Measurements from ENCODE around the gene BPNT1. TPM values are rescaled to one million over a fixed set of nuclear protein-coding genes. Genes with fewer than 3 reads are reported as not detected.

Gene BPNT1
- total RNA-seq, 1 experiment from 2014 or later = 49.7 TPM

GRCh38 chr1:220032911-220033310 lies 56.7 kb downstream of the BPNT1 start:
- Histone ChIP-seq H3K4me1 (ENCODE audit: insufficient read depth, low read length) (no peaks in the 10 kb centered on the region), H3K9ac (ENCODE audit: low read length) (no peak overlapping the region), H3K9me2 (replicated peaks; ENCODE audit: low read length) (no peaks in the 10 kb centered on the region), H3K4me2 (ENCODE audit: low read length) (no peak overlapping the region), H3K27ac (ENCODE audit: low read length) (no peak overlapping the region), H3K4me3 (ENCODE audit: low read length) (no peak overlapping the region), H3F3A (ENCODE audit: low read length, unreplicated experiment) (no peaks in the 10 kb centered on the region), H4K20me1 (ENCODE audit: low read length) (no peaks in the 10 kb centered on the region), H2AFZ (ENCODE audit: low read length) (no peak overlapping the region), H3K36me3 (ENCODE audit: low read depth, low read length) (peaks cover 56% of the 10 kb centered on the region), H3K79me2 (ENCODE audit: low read length) (peaks cover 36% of the 10 kb centered on the region), H3K27me3 (ENCODE audit: low read length) (no peaks in the 10 kb centered on the region), H3K9me3 (ENCODE audit: low read length) (no peaks in the 10 kb centered on the region)
- CTCF ChIA-PET = no interaction called here
- POLR2A ChIA-PET (ENCODE audit: unreplicated experiment) = no interaction called here
- intact Hi-C loops (cut with micrococcal nuclease) = no loop called here
- ATAC-seq (no peak), DNase-seq (no peak)
- no TSS peak for BruUV-seq (replicated peaks)
- no peak for TF ChIP-seq EZH2phosphoT487 (IDR thresholded peaks at IDR 0.05; ENCODE audit: borderline replicate concordance, low read length)
- no peak for TF ChIP-seq CTCF (conservative IDR thresholded peaks at IDR 0.05; ENCODE audit: low read depth, low read length)
- no peak for TF ChIP-seq EZH2 (IDR thresholded peaks at IDR 0.05; ENCODE audit: low read length, unreplicated experiment)

GRCh38 chr1:220031287-220031686 lies 58.3 kb downstream of the BPNT1 start:
- H3K36me3 ChIP-seq (ENCODE audit: low read depth, low read length) = peaks cover 54% of the 10 kb centered on the region
- no peak for ATAC-seq

GRCh38 chr1:220028346-220028895 lies 61.2 kb downstream of the BPNT1 start:
- H3K9me2 ChIP-seq (replicated peaks; ENCODE audit: low read length) = no peaks in the 10 kb centered on the region
- no peaks in the 10 kb centered on the region for H4K20me1 ChIP-seq (ENCODE audit: low read length)
- no peaks in the 10 kb centered on the region for H3K4me1 ChIP-seq (ENCODE audit: insufficient read depth, low read length)
- no peak overlapping the region for H2AFZ ChIP-seq (ENCODE audit: low read length)
- peaks cover 66% of the 10 kb centered on the region for H3K36me3 ChIP-seq (ENCODE audit: low read depth, low read length)
- no peaks in the 10 kb centered on the region for H3K9me3 ChIP-seq (ENCODE audit: low read length)
- H3K27me3 ChIP-seq (ENCODE audit: low read length) = no peaks in the 10 kb centered on the region
- ATAC-seq (no peak), DNase-seq (no peak)
- no TSS peak for BruUV-seq (replicated peaks)
- no peak overlapping the region for H3K4me2 ChIP-seq (ENCODE audit: low read length)
- intact Hi-C loops (cut with micrococcal nuclease) = no loop called here
- H3K79me2 ChIP-seq (ENCODE audit: low read length) = no peaks in the 10 kb centered on the region
- ChIA-PET POLR2A (ENCODE audit: unreplicated experiment) (no interaction called here), CTCF (no interaction called here)
- H3F3A ChIP-seq (ENCODE audit: low read length, unreplicated experiment) = no peaks in the 10 kb centered on the region
- no peak overlapping the region for H3K27ac ChIP-seq (ENCODE audit: low read length)
- no peak for TF ChIP-seq EZH2 (IDR thresholded peaks at IDR 0.05; ENCODE audit: low read length, unreplicated experiment)
- TF ChIP-seq EZH2phosphoT487 (IDR thresholded peaks at IDR 0.05; ENCODE audit: borderline replicate concordance, low read length) = no peak
- no peak for TF ChIP-seq CTCF (conservative IDR thresholded peaks at IDR 0.05; ENCODE audit: low read depth, low read length)
- no peak overlapping the region for H3K4me3 ChIP-seq (ENCODE audit: low read length)
- H3K9ac ChIP-seq (ENCODE audit: low read length) = no peak overlapping the region

More at GRCh38 chr1:220031287-220031686, 58.3 kb downstream of the BPNT1 start:
- intact Hi-C loops (cut with micrococcal nuclease) = no loop called here
- no peak for TF ChIP-seq EZH2phosphoT487 (IDR thresholded peaks at IDR 0.05; ENCODE audit: borderline replicate concordance, low read length)
- no peak overlapping the region for H3K9ac ChIP-seq (ENCODE audit: low read length)
- no peaks in the 10 kb centered on the region for H3K9me3 ChIP-seq (ENCODE audit: low read length)
- DNase-seq = no peak
- no peaks in the 10 kb centered on the region for H4K20me1 ChIP-seq (ENCODE audit: low read length)
- TSS peak; percentile 3 for BruUV-seq (replicated peaks)
- no peaks in the 10 kb centered on the region for H3F3A ChIP-seq (ENCODE audit: low read length, unreplicated experiment)
- H3K27me3 ChIP-seq (ENCODE audit: low read length) = no peaks in the 10 kb centered on the region
- no peak overlapping the region for H3K4me2 ChIP-seq (ENCODE audit: low read length)
- no peak overlapping the region for H3K4me3 ChIP-seq (ENCODE audit: low read length)
- CTCF ChIA-PET = no interaction called here
- POLR2A ChIA-PET (ENCODE audit: unreplicated experiment) = no interaction called here
- H3K27ac ChIP-seq (ENCODE audit: low read length) = no peak overlapping the region
- no peaks in the 10 kb centered on the region for H3K9me2 ChIP-seq (replicated peaks; ENCODE audit: low read length)
- H2AFZ ChIP-seq (ENCODE audit: low read length) = no peak overlapping the region
- no peaks in the 10 kb centered on the region for H3K4me1 ChIP-seq (ENCODE audit: insufficient read depth, low read length)
- H3K79me2 ChIP-seq (ENCODE audit: low read length) = peaks cover 21% of the 10 kb centered on the region
